Mammary epithelial cell (primary cell): ENCODE results near the gene PRICKLE3.

Source experiments
- CTCF ChIP-seq, 2 donors: IDR thresholded peaks in 1 of 2; conservative IDR thresholded peaks in 1 of 2; 2 replicates each; pipeline ENCODE4 v1.5.1; 2011 to 2012; ENCODE audit warnings: inconsistent platforms in 2 of 2, low read length in 2 of 2, mild to moderate bottlenecking in 2 of 2, control low read depth in 1 of 2, low read depth in 1 of 2; ENCODE audit not compliant: insufficient read depth in 1 of 2; ENCODE audit errors: extremely low read depth in 1 of 2
- EZH2 ChIP-seq: IDR thresholded peaks from 2 replicates; pipeline ENCODE4 v1.6.1; 2012; ENCODE audit warnings: low read length, inconsistent platforms, borderline replicate concordance

- TF ChIP-seq CTCF (conservative IDR thresholded peaks at IDR 0.05 in 1 of 2, IDR thresholded peaks at IDR 0.05 in 1 of 2; ENCODE audit: extremely low read depth in 1 of 2, insufficient read depth in 1 of 2, low read depth in 1 of 2, low read length in 2 of 2): no peak
- TF ChIP-seq EZH2: no peak
Measured at GRCh38 chrX:49220100-49220499, 33.9 kb upstream of the PRICKLE3 start.
